Hematopoietic multipotent progenitor cell treated with erythropoietin and hydrocortisone succinate and interleukin-3 and kit ligand, for 15 days (in vitro differentiated cells): ENCODE results near the gene GFER.
"Not testable (repeated sequence)": the region's sequence is repeated elsewhere in the genome, so short reads cannot be mapped to it uniquely, and the experiment has no call there.

Source experiments
- DNase-seq: peaks from one replicate; pipeline ENCODE4 v3.0.0-alpha.2; 2015; ENCODE audit warnings: low spot score

GFER gene

DNA sequence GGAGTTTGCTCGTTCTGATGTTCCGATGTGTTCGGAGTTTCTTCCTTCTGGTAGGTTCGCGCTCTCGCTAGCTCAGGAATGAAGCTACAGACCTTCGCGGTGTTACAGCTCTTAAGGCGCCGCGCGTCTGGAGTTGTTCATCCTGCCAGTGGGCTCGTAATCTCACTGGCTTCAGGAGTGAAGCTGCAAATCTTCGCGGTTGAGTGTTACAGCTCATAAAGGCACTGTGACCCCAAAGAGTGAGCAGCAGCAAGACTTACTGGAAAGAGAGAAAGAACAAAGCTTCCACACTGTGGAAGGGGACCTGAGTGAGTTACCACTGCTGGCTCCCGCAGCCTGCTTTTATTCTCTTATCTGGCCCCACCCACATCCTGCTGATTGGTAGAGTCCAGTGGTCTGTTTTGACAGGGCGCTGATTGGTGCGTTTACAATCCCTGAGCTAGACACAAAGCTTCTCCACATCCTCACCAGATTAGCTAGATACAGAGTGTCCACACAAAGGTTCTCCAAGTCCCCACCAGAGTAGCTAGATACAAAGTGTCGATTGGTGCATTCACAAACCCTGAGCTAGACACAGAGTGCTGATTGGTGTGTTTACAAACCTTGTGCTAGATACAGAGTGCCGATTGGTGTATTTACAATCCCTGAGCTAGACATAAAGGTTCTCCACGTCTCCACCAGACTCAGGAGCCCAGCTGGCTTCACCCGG lies 26.4 kb upstream of the GFER start:
- not testable (repeated sequence) for DNase-seq

DNA sequence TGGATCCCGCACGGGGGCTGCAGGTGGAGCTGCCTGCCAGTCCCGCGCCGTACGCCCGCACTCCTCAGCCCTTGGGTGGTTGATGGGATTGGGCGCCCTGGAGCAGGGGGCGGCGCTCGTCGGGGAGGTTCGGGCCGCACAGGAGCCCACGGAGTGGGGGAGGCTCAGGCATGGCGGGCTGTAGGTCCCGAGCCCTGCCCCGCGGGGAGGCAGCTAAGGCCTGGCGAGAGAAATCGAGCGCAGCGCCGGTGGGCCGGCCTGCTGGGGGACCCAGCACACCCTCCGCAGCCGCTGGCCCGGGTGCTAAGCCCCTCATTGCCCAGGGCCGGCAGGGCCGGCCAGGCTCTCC lies 25.9 kb upstream of the GFER start:
- not testable (repeated sequence) for DNase-seq

DNA sequence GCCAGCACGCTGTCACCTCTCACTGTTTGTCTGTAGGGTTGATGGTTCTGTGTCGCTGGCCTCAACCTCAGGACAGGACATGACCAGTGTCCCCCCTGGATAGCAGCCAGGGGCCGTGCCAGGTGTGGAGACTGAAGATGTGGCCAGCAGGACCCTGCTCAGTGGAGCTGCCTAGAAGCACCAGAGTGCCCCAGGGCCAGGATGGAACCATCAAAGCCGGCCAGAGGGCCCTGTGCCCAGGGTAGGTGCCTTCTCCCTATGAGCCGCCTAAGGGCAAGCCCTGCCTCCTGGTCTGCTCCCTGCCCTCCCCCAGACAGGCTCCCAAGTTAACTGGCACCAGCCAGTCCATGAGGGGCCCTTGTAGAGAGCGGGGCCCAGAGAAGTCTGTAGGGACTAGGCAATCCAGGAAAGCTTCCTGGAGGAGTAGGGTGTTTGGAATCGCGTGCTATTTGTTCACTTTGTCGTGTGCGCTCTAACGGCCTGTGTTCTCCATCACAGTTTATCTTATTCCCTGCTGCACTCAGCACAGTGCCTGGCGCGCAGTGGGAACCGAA lies 25.2 kb upstream of the GFER start:
- no peak for DNase-seq

DNA sequence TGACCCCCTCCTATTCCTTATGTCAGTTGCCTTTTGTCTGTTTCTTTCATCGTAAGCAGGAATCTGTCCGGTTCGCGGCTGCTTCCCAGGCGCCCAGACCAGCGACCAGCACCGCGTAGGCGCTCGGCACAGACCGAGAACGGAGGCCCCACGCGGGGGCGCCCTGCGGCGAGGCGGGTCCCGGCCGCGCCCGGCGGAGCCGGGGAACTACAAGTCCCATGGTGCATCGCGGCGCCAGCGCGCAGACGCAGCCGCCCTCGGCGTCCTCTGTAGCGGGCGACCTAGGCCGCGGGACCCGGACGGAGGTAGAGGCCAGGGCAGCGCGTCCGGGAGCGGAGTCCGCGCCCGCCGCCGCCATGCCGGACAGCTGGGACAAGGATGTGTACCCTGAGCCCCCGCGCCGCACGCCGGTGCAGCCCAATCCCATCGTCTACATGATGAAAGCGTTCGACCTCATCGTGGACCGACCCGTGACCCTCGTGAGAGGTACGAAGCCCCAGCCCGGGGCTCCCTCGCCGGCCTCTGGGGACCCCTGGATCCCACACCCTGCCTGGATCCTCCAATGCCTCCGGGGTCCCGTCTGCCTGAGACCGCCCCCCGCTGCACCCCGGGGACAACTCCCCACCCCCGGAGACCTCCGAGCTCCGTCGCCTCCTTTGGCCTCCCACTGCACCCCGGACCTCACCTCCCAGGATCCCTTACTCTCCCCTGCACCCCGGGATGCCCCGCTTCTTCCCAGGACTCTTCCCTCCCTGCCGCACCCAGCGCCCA lies 24.5 kb upstream of the GFER start, which contains the start of gene NDUFB10:
Gene NDUFB10 (plus strand): TSS at position 270 of the 771 bp plus-strand sequence. CDS start 87 bp downstream, at position 357.
- DNase-seq: peak; percentile 91

DNA sequence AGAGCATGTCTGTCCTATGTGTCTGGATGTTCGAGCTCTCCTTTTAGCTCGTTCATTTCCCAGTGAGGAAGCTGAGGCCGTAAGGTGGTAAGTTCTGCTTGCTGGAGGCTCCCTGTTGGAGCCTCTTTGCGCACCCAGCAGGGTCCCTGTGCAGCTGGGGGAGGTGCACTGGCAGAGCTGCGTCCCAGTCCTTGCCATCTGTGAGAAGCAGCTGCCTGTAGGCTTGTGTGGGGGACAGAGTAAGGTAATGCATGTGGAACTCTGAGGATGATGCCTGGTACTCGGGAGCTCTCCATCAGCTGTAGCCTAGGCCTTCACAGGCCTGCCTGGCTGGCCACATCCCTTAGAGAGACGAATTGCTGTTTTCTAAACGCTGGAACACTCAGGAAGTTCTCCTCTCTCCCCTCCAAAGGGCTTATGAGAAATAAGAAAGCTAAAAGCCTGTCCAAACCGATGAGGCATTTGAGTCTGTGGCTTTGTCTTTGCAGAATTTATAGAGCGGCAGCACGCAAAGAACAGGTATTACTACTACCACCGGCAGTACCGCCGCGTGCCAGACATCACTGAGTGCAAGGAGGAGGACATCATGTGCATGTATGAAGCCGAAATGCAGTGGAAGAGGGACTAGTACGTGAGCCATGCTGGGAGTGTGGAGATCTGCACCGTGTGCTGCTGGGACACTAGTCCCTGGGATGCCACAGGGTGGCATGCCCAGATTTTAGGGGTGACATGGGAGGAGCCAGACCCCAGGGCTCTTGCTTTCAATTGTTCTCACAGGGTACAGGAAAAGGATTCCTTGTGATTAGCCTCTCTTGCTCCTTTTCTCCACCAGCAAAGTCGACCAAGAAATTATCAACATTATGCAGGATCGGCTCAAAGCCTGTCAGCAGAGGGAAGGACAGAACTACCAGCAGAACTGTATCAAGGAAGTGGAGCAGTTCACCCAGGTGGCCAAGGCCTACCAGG lies 23.0 kb upstream of the GFER start:
- DNase-seq: no peak

DNA sequence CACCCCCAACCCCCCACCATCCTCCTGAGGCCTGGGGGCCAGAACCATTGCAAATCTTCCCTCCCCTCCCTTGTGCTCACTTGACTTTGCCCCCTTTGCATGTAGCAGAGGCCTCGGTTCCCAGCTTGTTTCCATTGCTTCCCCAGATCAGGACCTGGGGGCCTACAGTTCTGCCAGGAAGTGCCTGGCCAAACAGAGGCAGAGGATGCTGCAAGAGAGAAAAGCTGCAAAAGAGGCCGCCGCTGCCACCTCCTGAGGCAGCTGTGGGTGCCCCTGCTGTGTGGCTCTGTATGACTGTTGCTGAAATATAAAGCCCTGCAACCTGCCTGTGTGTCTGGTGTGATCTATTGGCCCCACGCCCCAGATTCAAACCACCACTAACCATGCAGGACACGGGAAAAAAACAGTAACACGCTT lies 22.3 kb upstream of the GFER start:
- no peak for DNase-seq

DNA sequence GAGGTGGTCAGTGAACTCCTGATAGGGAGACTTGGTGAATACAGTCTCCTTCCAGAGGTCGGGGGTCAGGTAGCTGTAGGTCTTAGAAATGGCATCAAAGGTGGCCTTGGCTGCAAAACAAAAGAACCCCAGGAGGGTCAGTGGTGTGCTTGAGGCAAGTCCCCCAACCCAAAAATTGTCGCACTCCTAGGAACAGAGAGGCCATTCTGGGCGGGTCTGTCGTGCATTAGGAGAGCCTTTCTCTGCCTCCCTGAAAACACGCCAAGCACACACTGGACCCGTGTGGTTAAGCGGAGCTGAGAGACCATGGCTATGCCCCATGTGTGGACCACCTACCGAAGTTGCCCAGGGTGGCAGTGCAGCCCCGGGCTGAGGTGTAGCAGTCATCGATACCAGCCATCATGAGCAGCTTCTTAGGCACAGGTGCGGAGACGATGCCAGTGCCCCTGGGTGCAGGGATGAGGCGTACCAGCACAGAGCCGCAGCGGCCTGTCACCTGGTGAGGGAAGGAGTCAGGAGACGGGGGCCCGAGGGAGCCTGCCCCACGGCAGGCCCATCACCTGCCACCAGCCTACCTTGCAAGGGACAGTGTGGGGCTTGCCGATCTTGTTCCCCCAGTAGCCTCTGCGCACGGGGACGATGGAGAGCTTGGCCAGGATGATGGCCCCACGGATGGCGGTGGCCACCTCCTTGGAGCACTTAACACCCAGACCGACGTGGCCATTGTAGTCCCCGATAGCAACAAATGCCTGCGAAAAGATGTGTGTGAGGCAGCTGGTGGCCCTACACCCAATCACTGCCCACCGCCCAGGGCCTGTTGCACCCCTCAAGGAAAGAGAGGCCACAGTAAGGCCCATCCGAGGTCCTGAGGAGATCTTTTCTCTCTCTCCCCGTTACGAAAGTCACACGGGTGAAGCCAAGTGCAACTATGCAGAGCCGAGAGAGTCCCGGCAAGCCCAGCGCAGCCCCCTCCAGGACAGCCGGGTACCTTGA lies 21.5 kb upstream of the GFER start:
- DNase-seq: not testable (repeated sequence)

DNA sequence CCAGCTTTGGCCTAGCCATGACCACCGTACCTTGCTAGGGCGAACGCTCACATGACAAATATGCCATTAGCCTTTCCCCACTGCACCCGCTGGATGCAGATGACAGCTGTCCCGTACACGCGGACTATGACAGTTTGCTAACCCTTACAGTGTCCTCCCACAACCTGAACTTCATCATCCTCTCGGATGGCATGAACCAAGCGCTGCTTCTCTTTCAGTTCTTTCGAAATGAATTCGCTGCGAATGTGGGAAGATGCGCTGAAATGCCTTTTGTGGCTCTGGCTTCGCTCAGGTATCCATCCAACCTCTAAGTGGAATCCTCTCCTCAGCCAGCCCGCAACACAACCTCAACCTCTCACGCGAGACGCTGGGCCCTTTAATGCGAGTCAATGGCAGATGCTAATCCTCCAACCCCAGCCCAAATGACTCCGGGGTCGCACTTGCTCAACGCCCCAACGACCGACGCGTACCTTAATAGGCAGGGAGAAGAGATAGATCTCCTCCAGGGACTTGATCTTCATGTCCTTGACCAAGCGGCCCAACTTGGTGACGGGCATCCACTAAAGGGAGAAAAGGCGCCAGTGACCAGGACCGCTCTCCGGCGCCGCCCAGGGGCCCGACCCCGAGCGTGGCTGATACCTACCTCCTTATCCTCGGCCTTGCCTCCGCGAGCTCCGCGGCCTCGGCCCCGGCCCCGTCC lies 20.0 kb upstream of the GFER start:
- peak; percentile 41 for DNase-seq

DNA sequence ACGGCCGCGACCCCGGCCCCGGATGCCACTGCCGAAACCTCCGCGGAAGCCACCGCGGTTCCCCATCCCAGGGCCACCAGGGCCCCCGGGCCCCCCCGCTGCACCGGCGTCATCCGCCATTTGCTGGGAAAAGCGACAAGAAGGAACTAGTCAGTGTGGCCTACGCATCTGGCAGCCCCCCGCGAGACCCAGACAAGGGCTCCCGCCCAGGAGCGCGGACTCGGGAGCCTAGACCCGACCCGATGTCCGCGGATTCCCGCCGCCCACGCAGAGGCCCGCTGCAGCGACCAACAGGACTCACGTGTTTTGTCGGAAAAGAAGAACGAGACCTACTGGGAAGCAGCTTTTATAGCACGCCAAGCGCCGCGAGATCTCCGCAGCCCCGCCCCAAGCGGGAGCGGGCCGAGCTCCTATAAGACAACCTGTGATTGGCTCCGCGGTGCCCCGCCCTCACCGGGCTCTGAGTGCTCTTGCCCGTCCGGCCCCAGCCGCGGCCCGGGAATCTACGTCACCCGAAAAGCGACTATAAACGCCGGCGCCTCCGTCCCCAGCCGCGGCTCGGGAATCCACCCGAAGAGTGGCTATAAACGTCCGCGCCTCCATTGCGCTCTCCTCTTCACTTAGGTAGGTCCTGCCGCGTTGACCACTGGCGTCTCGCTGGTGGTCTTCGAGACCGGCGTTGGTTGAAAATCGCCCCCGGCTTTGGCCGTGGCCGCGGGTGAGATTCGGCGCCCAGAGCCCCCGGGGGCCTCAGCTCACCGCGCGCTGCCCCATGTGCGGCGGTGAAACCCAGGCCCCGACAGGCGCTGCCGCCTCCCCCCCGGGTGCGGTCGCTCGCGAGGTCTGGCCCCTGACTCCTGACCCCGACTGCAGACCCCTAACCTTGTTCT lies 19.2 kb upstream of the GFER start, which contains the start of gene RPS2:
Gene RPS2 (minus strand): TSS at position 321 of the 890 bp plus-strand sequence. CDS start 201 bp downstream, at position 120.
- DNase-seq: peak; percentile 97

DNA sequence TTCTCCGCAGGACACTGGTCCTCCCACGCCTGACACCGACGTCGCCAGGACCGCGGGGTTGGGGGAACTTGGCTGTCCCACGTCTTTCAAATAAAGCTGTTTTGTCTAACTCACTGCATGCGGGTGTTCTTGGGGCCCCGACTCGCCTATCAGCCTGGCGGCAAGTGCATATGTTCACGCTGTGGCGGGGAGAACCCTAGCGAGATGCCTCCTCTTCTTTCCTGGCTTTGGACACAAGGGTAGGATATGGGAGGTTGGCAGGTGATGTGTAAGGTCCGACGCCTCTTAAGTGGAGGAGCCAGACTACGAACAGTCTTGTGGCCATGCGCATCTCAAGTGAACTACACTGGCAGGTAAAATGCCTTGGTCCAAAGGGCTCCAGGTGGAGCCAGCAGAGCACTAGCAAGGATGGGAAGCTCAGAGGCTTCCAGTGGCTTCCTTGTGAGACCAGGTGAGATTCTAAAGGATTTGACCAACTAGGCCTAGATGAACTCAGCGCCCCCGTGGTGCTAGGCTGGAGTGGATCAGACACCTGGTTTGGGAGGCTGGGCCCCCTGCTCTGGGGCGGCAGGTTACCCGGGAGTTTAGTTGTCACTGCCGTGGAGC lies 18.5 kb upstream of the GFER start:
- peak; percentile 16 for DNase-seq

DNA sequence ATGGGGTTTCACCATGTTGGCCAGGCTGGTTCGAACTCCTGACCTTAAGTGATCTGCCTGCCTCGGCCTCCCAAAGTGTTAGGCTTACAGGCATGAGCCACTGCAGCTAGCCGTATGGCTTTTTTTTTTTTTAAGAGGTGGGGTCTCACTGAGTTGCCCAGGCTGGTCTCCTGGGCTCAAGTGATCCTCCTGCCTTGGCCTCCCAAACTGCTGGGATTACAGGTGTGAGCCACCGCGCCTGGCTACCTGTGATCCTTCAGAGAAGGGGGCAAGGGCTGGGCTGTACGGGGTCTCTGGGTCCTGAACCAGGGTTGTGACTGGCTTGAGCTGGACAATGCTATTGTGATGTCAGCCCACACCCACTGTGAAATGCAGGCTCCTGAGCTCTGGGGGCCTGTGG lies 17.5 kb upstream of the GFER start, which contains the start of gene RNF151:
Gene RNF151 (plus strand): TSS at position 397 of the 400 bp plus-strand sequence. CDS start 26 bp downstream, outside the sequence.
- DNase-seq: no peak

DNA sequence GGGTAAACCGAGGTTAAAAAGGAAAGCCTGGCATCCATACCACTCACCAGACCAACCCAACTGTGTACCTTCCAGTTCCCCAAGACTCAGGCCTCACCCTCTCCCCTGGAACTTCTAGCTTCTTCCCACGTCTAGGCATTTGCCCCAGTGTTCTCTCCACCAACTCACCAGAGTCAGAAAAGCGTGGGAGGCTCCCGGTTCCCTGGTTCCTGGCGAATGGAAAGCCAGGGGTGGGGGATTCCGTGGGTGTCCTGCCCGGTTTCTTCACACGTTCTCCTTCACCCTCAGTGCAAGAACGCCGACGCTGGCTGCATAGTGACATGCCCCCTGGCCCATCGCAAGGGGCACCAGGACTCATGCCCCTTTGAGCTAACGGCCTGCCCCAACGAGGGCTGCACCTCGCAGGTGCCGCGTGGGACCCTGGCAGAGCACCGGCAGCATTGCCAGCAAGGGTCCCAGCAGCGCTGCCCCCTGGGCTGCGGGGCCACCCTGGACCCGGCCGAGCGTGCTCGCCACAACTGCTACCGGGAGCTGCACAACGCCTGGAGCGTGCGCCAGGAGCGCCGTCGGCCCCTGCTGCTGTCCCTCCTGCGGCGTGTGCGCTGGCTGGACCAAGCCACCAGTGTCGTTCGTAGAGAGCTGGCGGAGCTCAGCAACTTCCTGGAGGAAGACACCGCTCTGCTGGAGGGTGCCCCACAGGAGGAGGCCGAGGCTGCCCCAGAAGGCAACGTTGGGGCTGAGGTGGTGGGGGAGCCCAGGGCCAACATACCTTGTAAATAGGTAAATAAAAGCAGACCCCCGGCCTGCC lies 15.6 kb upstream of the GFER start:
- no peak for DNase-seq

DNA sequence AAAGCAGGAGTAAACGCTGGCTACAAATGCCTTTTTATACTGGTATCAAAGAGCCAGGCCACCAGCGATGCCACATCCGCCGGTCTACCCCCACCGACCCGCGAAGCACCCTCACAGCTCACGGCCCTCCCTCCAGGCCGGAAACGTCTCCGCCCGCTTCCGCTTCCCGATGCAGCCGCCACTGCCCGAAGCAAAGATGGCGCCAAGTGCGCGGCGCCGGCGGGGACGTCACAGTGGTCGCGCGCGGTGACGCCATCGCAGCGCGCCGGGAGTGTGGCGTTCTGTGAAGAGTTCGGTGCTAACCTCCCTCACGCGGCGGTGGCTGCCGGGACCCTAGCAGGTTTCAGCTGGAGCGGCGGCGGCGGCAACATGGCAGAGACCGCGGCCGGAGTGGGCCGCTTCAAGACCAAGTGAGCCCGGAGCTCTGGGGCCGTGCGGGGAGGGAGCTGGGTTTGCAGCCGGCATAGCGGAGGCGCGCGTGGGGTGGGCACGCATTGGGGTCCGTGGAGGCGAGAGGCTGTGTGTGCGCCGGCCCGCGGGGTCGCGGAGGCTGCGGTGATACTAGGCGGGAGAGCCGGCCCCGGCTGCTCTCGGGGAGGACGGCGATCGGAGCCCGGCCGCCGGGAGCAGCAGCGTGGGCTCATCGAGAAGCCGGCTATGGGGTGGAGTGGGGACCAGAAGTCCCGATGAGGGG lies 12.1 kb upstream of the GFER start, which contains the start of gene TBL3:
Gene TBL3 (plus strand): TSS at position 258 of the 694 bp plus-strand sequence. CDS start 112 bp downstream, at position 370.
- DNase-seq: peak; percentile 92

DNA sequence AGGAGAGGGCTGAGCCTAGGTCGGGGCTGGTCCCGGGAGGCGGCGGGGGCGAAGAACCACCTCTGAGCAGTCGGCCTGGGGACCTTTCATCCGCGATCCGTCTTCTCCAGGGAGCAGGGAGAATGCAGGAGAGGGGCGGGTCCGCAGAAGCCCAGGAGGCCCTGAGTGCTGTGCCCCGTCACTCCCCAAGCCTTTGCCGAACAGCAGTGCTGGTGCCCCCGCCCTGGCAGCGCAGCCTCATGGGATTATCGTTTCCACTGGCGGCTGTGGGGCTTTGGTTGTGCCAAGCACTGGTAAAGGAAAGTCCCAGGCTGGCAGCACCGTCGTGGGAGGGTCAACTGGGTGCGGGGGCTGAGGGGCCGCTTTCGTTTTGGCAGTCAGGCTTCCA lies 11.5 kb upstream of the GFER start:
- DNase-seq: peak; percentile 47

DNA sequence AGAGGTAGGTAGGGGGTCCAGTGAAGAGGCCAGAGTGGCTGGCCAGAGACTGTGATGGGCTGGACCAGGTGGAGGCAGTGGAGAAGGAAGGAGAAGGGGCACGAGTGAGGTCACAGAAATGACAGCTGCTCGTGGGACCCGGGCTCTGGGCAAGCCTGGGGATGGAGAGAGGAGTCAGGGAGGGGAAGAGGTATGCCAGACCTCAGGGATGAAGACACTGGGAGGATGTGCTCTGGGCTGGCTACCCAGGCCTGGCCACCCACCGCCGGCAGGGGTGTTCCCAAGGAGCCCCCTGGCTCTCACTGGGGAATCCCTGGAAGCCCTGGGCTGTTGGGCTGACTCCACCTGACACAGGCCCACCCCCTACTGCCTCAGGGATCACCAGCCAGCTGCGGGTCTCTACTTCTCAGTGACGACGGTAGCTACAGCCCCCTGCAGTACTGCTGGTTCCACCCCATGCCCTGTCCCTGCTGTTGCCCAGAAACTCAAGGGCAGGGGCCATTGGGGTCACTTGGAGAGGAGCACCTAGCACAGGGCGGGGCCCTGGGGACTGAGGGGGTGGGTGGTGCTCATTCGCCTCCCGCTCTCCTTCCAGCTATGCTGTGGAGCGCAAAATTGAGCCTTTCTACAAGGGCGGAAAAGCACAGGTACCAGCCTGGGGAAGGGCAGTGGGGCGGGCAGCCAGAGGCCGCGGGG lies 10.4 kb upstream of the GFER start:
- DNase-seq: no peak
